Endodermal cell (in vitro differentiated cells): Measurements from ENCODE around the gene TESK2. TPM values are rescaled to one million over a fixed set of nuclear protein-coding genes. Genes with fewer than 3 reads are reported as not detected.

ENCODE experiments used
- DNase-seq: peaks from one replicate; pipeline ENCODE4 v3.0.0-alpha.2; 2017
- H3K27ac ChIP-seq: 2 replicates; pipeline ENCODE4 v1.5.1; 2013; ENCODE audit warnings: mild to moderate bottlenecking, low read depth, low read length, moderate library complexity
- H3K27me3 ChIP-seq: 2 replicates; pipeline ENCODE4 v1.6.1; 2013; ENCODE audit warnings: mild to moderate bottlenecking, low read length, moderate library complexity; ENCODE audit not compliant: insufficient read depth, control insufficient read depth, poor library complexity, severe bottlenecking
- H3K36me3 ChIP-seq: 2 replicates; pipeline ENCODE4 v1.7.0; 2013; ENCODE audit warnings: mild to moderate bottlenecking, low read length, moderate library complexity; ENCODE audit not compliant: control insufficient read depth, insufficient read depth
- H3K4me1 ChIP-seq: one replicate; pipeline ENCODE4 v1.7.0; 2013; ENCODE audit warnings: low read length; ENCODE audit not compliant: control insufficient read depth, insufficient read depth
- H3K4me3 ChIP-seq: 2 replicates; pipeline ENCODE4 v1.5.1; 2013; ENCODE audit warnings: mild to moderate bottlenecking, low read length, moderate library complexity
- H3K9ac ChIP-seq: 2 replicates; pipeline ENCODE4 v1.6.1; 2013; ENCODE audit warnings: mild to moderate bottlenecking, low read length, moderate library complexity; ENCODE audit not compliant: poor library complexity, severe bottlenecking; ENCODE audit errors: extremely low read depth
- H3K9me3 ChIP-seq: 2 replicates; pipeline ENCODE4 v1.6.1; 2013; ENCODE audit warnings: mild to moderate bottlenecking, low read length, moderate library complexity; ENCODE audit not compliant: control insufficient read depth
- H3K27ac Mint-ChIP-seq: 2 replicates; pipeline ENCODE4 v1.8.0; 2020; ENCODE audit warnings: mixed read lengths
- H3K27me3 Mint-ChIP-seq: 2 replicates; pipeline ENCODE4 v1.8.0; 2021; ENCODE audit warnings: mild to moderate bottlenecking, mixed read lengths; ENCODE audit not compliant: insufficient read depth
- H3K36me3 Mint-ChIP-seq: 2 replicates; pipeline ENCODE4 v1.8.0; 2020; ENCODE audit warnings: low read depth, mixed read lengths
- H3K4me1 Mint-ChIP-seq: 2 replicates; pipeline ENCODE4 v1.8.0; 2020; ENCODE audit warnings: mixed read lengths
- H3K4me3 Mint-ChIP-seq: 2 replicates; pipeline ENCODE4 v1.8.0; 2020; ENCODE audit warnings: mild to moderate bottlenecking, moderate library complexity, mixed read lengths
- H3K9me3 Mint-ChIP-seq: 2 replicates; pipeline ENCODE4 v1.8.0; 2020; ENCODE audit warnings: mild to moderate bottlenecking, mixed read lengths
- WGBS, 2 experiments: methylation state at CpG; one replicate each; pipeline versions ENCODE4 v1.1.5 to v1.1.7; 2013; ENCODE audit warnings: missing lambda C conversion rate in 2 of 2, mixed read lengths in 1 of 2; ENCODE audit not compliant: insufficient coverage in 1 of 2, insufficient read length in 1 of 2; 5-methylcytosine and 5-hydroxymethylcytosine counted together
- total RNA-seq, 2 donors: library from RNA; stranded (reverse); fragmentation: NEBNext Ultra II Directional in 1 of 2; extraction: Animal tissue kit (Norgen Biotek cat#: 25700) in 1 of 2; gene quantifications; 2 replicates in 1 of 2; 3 replicates in 1 of 2; pipeline ENCODE4 v1.2.1, GENCODE V29; 2021
- TF ChIP-seq, protein P1 (sequence below): fragments of 200-600 bp; sonication (generic); conservative IDR thresholded peaks from 2 replicates; pipeline ENCODE4 v1.5.0; 2021; ENCODE audit warnings: antibody characterized with exemption, mild to moderate bottlenecking

Gene TESK2
- total RNA-seq, 2 donors from 2014 or later: 9.7 to 10.3 TPM

DNA sequence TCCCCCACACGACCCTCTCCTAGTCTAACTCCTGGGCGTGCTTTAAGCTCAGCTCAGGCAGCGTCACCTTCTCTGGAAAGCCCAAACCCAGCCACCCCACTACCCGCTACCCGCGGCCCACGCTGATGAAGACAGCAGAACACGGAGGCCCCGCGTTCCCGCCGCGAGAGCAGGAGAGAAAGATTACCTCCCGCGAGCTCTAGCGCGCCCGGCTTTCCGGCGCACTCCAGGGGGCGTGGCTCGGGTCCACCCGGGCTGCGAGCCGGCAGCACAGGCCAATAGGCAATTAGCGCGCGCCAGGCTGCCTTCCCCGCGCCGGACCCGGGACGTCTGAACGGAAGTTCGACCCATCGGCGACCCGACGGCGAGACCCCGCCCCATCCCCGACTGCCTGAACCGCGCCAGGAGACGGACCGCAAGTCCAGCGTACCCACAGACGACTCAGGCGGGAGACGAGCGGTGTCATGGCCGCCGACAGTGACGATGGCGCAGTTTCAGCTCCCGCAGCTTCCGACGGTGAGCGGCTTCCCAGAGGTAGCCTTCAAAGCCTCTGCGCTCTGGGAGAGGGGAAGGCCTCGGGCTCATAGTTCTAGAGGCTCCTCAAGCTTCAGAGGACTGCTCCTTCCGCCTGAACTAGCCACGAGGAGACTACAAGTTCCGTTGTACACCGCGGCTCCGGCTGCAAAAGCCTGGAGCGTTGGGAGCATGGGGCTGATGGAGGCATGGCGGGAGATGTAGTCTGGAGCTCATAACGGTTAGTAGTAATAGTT, 151.0 kb downstream of the TESK2 start, which contains the start of the genes MUTYH and TOE1:
MUTYH (minus strand) TSS at position 652 of the 770 bp plus-strand sequence. CDS start 5,935 bp downstream, outside the sequence.
TOE1 (plus strand) TSS at position 382 of the 770 bp plus-strand sequence; CDS start at position 465, 83 bp downstream.
- Histone ChIP-seq H3K4me1 (peaks cover 6% of the 10 kb centered on the region), H3K9me3 (peaks cover 10% of the 10 kb centered on the region), H3K27ac (peak within 1 kb of the TSS; percentile 86), H3K27me3 (no peaks in the 10 kb centered on the region), H3K4me3 (peak within 1 kb of the TSS; percentile 92), H3K36me3 (peaks cover 43% of the 10 kb centered on the region), H3K9ac (peak within 1 kb of the TSS; percentile 75)
- H3K4me3 Mint-ChIP-seq: peak within 1 kb of the TSS; percentile 96
- WGBS, 2 experiments: 0% methylated on average over 43 to 69 of the region's 70 CpGs
- peak within 1 kb of the TSS; percentile 99 for H3K27ac Mint-ChIP-seq
- H3K27me3 Mint-ChIP-seq: no peaks in the 10 kb centered on the region
- H3K36me3 Mint-ChIP-seq: peaks cover 36% of the 10 kb centered on the region
- H3K4me1 Mint-ChIP-seq: peaks cover 28% of the 10 kb centered on the region
- TF ChIP-seq, protein P1, sequence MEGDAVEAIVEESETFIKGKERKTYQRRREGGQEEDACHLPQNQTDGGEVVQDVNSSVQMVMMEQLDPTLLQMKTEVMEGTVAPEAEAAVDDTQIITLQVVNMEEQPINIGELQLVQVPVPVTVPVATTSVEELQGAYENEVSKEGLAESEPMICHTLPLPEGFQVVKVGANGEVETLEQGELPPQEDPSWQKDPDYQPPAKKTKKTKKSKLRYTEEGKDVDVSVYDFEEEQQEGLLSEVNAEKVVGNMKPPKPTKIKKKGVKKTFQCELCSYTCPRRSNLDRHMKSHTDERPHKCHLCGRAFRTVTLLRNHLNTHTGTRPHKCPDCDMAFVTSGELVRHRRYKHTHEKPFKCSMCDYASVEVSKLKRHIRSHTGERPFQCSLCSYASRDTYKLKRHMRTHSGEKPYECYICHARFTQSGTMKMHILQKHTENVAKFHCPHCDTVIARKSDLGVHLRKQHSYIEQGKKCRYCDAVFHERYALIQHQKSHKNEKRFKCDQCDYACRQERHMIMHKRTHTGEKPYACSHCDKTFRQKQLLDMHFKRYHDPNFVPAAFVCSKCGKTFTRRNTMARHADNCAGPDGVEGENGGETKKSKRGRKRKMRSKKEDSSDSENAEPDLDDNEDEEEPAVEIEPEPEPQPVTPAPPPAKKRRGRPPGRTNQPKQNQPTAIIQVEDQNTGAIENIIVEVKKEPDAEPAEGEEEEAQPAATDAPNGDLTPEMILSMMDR: no peak
- peaks cover 2% of the 10 kb centered on the region for H3K9me3 Mint-ChIP-seq
- peak; percentile 98 for DNase-seq

DNA sequence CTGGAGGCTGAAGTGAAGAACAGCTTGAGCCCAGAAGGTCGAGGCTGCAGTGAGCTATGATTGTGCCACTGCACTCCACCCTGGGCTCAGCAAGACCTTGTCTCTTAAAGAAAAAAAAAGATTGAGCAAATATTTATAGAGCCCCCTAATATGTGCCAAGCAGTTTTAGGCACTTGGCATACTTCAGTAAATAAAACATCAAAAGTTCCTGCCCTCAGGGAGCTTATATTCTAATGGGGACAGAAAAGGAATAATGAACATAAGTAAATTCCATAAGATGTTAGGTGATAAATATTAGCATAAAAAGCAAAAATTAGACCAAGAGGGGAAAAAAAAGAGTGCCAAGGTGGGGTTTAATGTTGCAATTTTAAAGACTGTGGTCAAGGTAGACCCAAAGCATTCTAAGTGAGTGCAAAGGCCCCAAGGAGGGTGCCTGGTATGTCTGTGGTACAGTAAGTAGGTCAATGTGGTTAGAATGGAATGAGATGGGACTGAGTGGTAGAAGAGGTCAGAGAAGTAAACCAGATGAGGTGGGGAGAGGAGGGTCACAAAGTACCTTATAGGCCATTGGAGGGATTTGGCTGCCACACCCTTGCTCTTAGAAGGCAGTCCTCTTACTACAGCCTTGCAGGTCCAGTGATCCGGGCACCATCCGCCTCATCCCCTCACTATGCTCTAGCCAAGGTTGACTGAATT, 153.2 kb downstream of the TESK2 start:
- H3K27me3 Mint-ChIP-seq: no peaks in the 10 kb centered on the region
- WGBS, 2 experiments: 94 to 100% methylated on average over 3 of the region's 3 CpGs
- no peak for DNase-seq

DNA sequence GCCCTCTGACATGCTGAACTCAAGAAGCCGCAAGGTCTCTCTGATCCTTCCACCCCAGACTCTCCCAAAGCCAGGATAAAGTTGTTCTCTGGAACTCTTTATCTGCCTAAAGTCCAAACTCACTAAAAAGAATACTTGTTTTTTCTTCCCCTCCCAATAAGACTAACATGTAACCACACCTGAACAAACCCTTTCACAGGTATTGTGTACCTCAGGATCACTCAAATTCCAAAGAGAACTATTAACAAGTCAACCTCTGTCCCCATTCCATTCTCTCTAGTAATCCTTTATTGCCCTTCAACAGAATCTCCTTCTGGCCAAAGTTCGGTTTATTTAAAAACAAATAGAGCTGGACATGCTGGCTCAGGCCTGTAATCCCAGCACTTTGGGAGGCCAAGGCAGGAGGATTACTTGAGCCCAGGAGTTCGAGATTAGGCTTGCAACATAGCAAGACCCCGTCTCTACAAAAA, 155.1 kb downstream of the TESK2 start:
- Histone ChIP-seq H3K4me1 (peaks cover 3% of the 10 kb centered on the region), H3K27ac (no peak overlapping the region), H3K36me3 (peaks cover 38% of the 10 kb centered on the region), H3K27me3 (no peaks in the 10 kb centered on the region), H3K9me3 (peaks cover 10% of the 10 kb centered on the region), H3K9ac (peak overlapping the region; percentile 2), H3K4me3 (peak overlapping the region; percentile 46)
- peak overlapping the region; percentile 2 for H3K4me3 Mint-ChIP-seq
- H3K27ac Mint-ChIP-seq: peak overlapping the region; percentile 88
- no peaks in the 10 kb centered on the region for H3K27me3 Mint-ChIP-seq
- peaks cover 2% of the 10 kb centered on the region for H3K9me3 Mint-ChIP-seq
- no peak for DNase-seq
- WGBS, 2 experiments: 70 to 90% methylated on average over 3 to 4 of the region's 4 CpGs
- TF ChIP-seq, protein P1: no peak
- H3K36me3 Mint-ChIP-seq: peaks cover 35% of the 10 kb centered on the region
- peaks cover 34% of the 10 kb centered on the region for H3K4me1 Mint-ChIP-seq

More for the DNA sequence above, 153.2 kb downstream of the TESK2 start:
- Histone ChIP-seq H3K9ac (no peak overlapping the region), H3K36me3 (peaks cover 38% of the 10 kb centered on the region), H3K4me1 (peaks cover 6% of the 10 kb centered on the region), H3K9me3 (peaks cover 10% of the 10 kb centered on the region), H3K27me3 (no peaks in the 10 kb centered on the region), H3K27ac (no peak overlapping the region), H3K4me3 (no peak overlapping the region)
- H3K27ac Mint-ChIP-seq: peak overlapping the region; percentile 16
- TF ChIP-seq, protein P1: no peak
- peaks cover 35% of the 10 kb centered on the region for H3K4me1 Mint-ChIP-seq
- peaks cover 2% of the 10 kb centered on the region for H3K9me3 Mint-ChIP-seq
- peaks cover 38% of the 10 kb centered on the region for H3K36me3 Mint-ChIP-seq
- no peak overlapping the region for H3K4me3 Mint-ChIP-seq
